Kidney (tissue), 22 donors: ENCODE data around the gene ALPP. TPM values are rescaled to one million over a fixed set of nuclear protein-coding genes. Genes with fewer than 3 reads are reported as not detected.
"Not testable (repeated sequence)": the region's sequence is repeated elsewhere in the genome, so short reads cannot be mapped to it uniquely, and the experiment has no call there.

Source experiments
- DNase-seq, 5 donors: peaks; one replicate each; pipeline ENCODE4 v3.0.0-alpha.2; 2013 to 2020
- FAIRE-seq: peaks from 2 replicates; lab custom pipeline; 2012; peaks lifted over from hg19 to GRCh38; lab: Jason Lieb, UNC
- H3K27ac ChIP-seq, 2 donors: one replicate each; pipeline ENCODE4 v1.7.0; 2013; ENCODE audit warnings: low read depth in 2 of 2, low read length in 2 of 2, inconsistent platforms in 1 of 2
- H3K27me3 ChIP-seq: one replicate; pipeline ENCODE4 v1.7.1; 2013; ENCODE audit warnings: low read length, inconsistent platforms; ENCODE audit not compliant: control insufficient read depth, insufficient read depth
- H3K36me3 ChIP-seq, 3 donors: one replicate each; pipeline versions ENCODE4 v1.7.0 to v1.7.1; 2013; ENCODE audit warnings: low read length in 3 of 3, control low read depth in 1 of 3, inconsistent platforms in 1 of 3; ENCODE audit not compliant: insufficient read depth in 3 of 3, control insufficient read depth in 2 of 3
- H3K4me1 ChIP-seq, 3 donors: one replicate each; pipeline versions ENCODE4 v1.7.0 to v1.7.1; 2013; ENCODE audit warnings: low read length in 3 of 3, inconsistent platforms in 1 of 3, low read depth in 1 of 3; ENCODE audit not compliant: control insufficient read depth in 2 of 3, insufficient read depth in 2 of 3
- H3K4me3 ChIP-seq, 3 donors: one replicate each; pipeline versions ENCODE4 v1.7.0 to v1.8.1; 2013; ENCODE audit warnings: low read length in 3 of 3, control low read depth in 1 of 3, inconsistent platforms in 1 of 3
- H3K9ac ChIP-seq, 3 donors: one replicate each; pipeline versions ENCODE4 v1.7.0 to v1.7.1; 2013; ENCODE audit warnings: low read length in 3 of 3, control low read depth in 1 of 3, inconsistent platforms in 1 of 3
- H3K9me3 ChIP-seq, 3 donors: one replicate each; pipeline versions ENCODE4 v1.7.0 to v1.7.1; 2013; ENCODE audit warnings: low read length in 3 of 3, control low read depth in 1 of 3, inconsistent platforms in 1 of 3; ENCODE audit not compliant: control insufficient read depth in 2 of 3, insufficient read depth in 1 of 3
- CTCF ChIP-seq: IDR thresholded peaks from 3 replicates; pipeline ENCODE4 v1.5.1; 2012; ENCODE audit warnings: mild to moderate bottlenecking, moderate library complexity, borderline replicate concordance; ENCODE audit not compliant: insufficient read depth; ENCODE audit errors: extremely low read depth
- intact Hi-C: fragments of 100-400 bp; cut with DNase I; formaldehyde crosslinking; loops from one replicate; pipeline ENCODE4 v1.11.1; 2022
- long read RNA-seq, 10 donors: library from polyadenylated mRNA in 1 of 10; unstranded in 1 of 10; transcript quantifications; one replicate each; pipeline ENCODE4 v2.0.0 and lab custom pipeline, GENCODE V29; 2021 to 2026
- polyA plus RNA-seq: library from polyadenylated mRNA; stranded (reverse); fragments of 350-450 nt; fragmentation: Illumina TruSeq; extraction: RNeasy Lipid Tissue Mini Kit (QIAGEN cat#74804); gene quantifications from one replicate; pipeline ENCODE4 v1.2.3, GENCODE V29; 2014; ENCODE audit warnings: low read depth, low replicate concordance; ENCODE audit not compliant: insufficient read depth
- total RNA-seq: library from RNA; stranded (reverse); fragmentation: NEBNext Ultra II Directional; extraction: Animal tissue kit (Norgen Biotek cat#: 25700); gene quantifications from one replicate; pipeline ENCODE4 v1.2.1, GENCODE V29; 2021
- donor health status: control.
- donor health status: control.
- donor health status: control.
- donor health status: control.
- donor health status: control.
- donor health status: DM: yes; HTN: yes; CAD: no.
- donor health status: Normal renal cell carcinoma (clear cell type).

ALPP gene
- total RNA-seq: not detected
- not detected for polyA plus RNA-seq
- long read RNA-seq, donor 1: 0 reads
- long read RNA-seq, donor 2: 0 reads
- long read RNA-seq, donor 3, partial matches to known transcripts: 0 of 1 reads
- long read RNA-seq, donor 3, other reads (novel, unspliced or antisense): 0 of 1 reads
- long read RNA-seq, donor 4: 0 reads
- long read RNA-seq, donor 5: 0 reads
- long read RNA-seq, donor 6: 0 reads
- long read RNA-seq, donor 7: 0 reads
- long read RNA-seq, donor 8: 0 reads
- long read RNA-seq, donor 9: 0 reads
- long read RNA-seq, donor 10, partial matches to known transcripts: 0 of 1 reads
- long read RNA-seq, donor 10, other reads (novel, unspliced or antisense): 0 of 1 reads

GRCh38 chr2:232378735-232379151, at the start of gene ALPP:
Gene ALPP (plus strand): TSS chr2:232378751. CDS start chr2:232378803, 52 bp downstream.
- H3K4me1 ChIP-seq, H3K27me3 ChIP-seq, H3K4me3 ChIP-seq, H3K9me3 ChIP-seq, DNase-seq, intact Hi-C loops, H3K9ac ChIP-seq, FAIRE-seq, H3K27ac ChIP-seq, H3K36me3 ChIP-seq: not testable (repeated sequence)

GRCh38 chr2:232329716-232330067, 48.9 kb upstream of the ALPP start:
- Histone ChIP-seq H3K36me3 (no peaks in the 10 kb centered on the region), H3K4me3 (no peak overlapping the region), H3K27me3 (no peaks in the 10 kb centered on the region), H3K9ac (no peak overlapping the region), H3K27ac (no peak overlapping the region), H3K9me3 (no peaks in the 10 kb centered on the region), H3K4me1 (peaks cover 0 to 4% (median 0%) of the 10 kb centered on the region in 3 donors)
- TF ChIP-seq CTCF: no peak
- intact Hi-C loops: loop anchor here (10.0 kb wide), 1 partner anchor 405 kb away; the partner anchor contains the start of gene NPPC
- FAIRE-seq (no peak), DNase-seq (peak in 2 of 5 donors; percentile 43 to 66)

- no peak overlapping the region for H3K9ac ChIP-seq
- H3K36me3 ChIP-seq: no peaks in the 10 kb centered on the region
- no peak for TF ChIP-seq CTCF
- H3K4me1 ChIP-seq: peaks cover 0 to 4% (median 0%) of the 10 kb centered on the region in 3 donors
- intact Hi-C loops: no loop called here
- no peak overlapping the region for H3K4me3 ChIP-seq
- peak in 2 of 5 donors; percentile 33 to 64 for DNase-seq
- no peak for FAIRE-seq
- H3K27ac ChIP-seq: no peak overlapping the region
- no peaks in the 10 kb centered on the region for H3K9me3 ChIP-seq
- H3K27me3 ChIP-seq: no peaks in the 10 kb centered on the region
Observed at GRCh38 chr2:232330068-232330999, 48.2 kb upstream of the ALPP start.

GRCh38 chr2:232331061-232331460, 47.5 kb upstream of the ALPP start:
- DNase-seq: peak; percentile 28 to 89 (median 60)
- FAIRE-seq, H3K4me1 ChIP-seq, H3K27ac ChIP-seq, intact Hi-C loops, H3K9ac ChIP-seq, H3K36me3 ChIP-seq, H3K9me3 ChIP-seq, H3K4me3 ChIP-seq, H3K27me3 ChIP-seq: not testable (repeated sequence)

GRCh38 chr2:232331641-232332040, 46.9 kb upstream of the ALPP start:
- peak in 1 of 5 donors; percentile 11 for DNase-seq
- H3K4me1 ChIP-seq, H3K4me3 ChIP-seq, intact Hi-C loops, FAIRE-seq, H3K9me3 ChIP-seq, H3K27ac ChIP-seq, H3K9ac ChIP-seq, H3K36me3 ChIP-seq, H3K27me3 ChIP-seq: not testable (repeated sequence)

GRCh38 chr2:232332244-232332939, 46.2 kb upstream of the ALPP start:
- H3K27ac ChIP-seq, H3K9me3 ChIP-seq, H3K27me3 ChIP-seq, H3K9ac ChIP-seq, intact Hi-C loops, H3K4me1 ChIP-seq, H3K4me3 ChIP-seq, FAIRE-seq, H3K36me3 ChIP-seq: not testable (repeated sequence)
- DNase-seq: peak in 2 of 5 donors; percentile 24 to 47
